HEK293 (cell line): ENCODE data around the gene RGS12.

ENCODE experiments used
- CTCF ChIA-PET: fragments of 350-600 bp; formaldehyde crosslinking; extraction: SDS; loops from one replicate; lab custom pipeline; 2021; ENCODE audit warnings: antibody characterized with exemption; lab: Yijun Ruan, JAX
- POLR2A ChIA-PET: fragments of 300-600 bp; formaldehyde crosslinking; extraction: SDS; loops from one replicate; lab custom pipeline; 2020; ENCODE audit warnings: antibody characterized with exemption, inconsistent platforms; lab: Yijun Ruan, JAX
- H3K27ac ChIP-seq: fragments of 200-500 bp; sonication (Bioruptor generic); 2 replicates; pipeline ENCODE4 v1.5.1; 2014; ENCODE audit warnings: low read depth, low read length, control low read depth, inconsistent platforms; ENCODE audit errors: extremely low read depth
- H3K36me3 ChIP-seq, 2 experiments: fragments of 200-500 bp in 1 of 2; sonication (Bioruptor generic) in 1 of 2; 1 replicate in 1 of 2; 2 replicates in 1 of 2; pipeline ENCODE4 v1.5.1; 2014 to 2017; ENCODE audit warnings: inconsistent platforms in 2 of 2, low read length in 2 of 2; ENCODE audit not compliant: control insufficient read depth in 2 of 2, insufficient read depth in 1 of 2
- H3K4me1 ChIP-seq: fragments of 200-500 bp; sonication (Bioruptor generic); 2 replicates; pipeline ENCODE4 v1.5.1; 2014; ENCODE audit warnings: mild to moderate bottlenecking, low read length, inconsistent platforms; ENCODE audit not compliant: control insufficient read depth, insufficient read depth
- H3K4me3 ChIP-seq: 2 replicates; pipeline ENCODE4 v1.5.1; 2011; ENCODE audit warnings: low read depth, mild to moderate bottlenecking, control low read depth, low read length, moderate library complexity
- H3K9me3 ChIP-seq: fragments of 200-500 bp; sonication (Bioruptor generic); 2 replicates; pipeline ENCODE4 v1.5.1; 2014; ENCODE audit warnings: low read depth, low read length, inconsistent platforms; ENCODE audit not compliant: control insufficient read depth, insufficient read depth
- ATF2 ChIP-seq: fragments of 450-650 bp; formaldehyde crosslinking; IDR thresholded peaks from 2 replicates; pipeline ENCODE4 v1.5.1; 2016; ENCODE audit warnings: missing biosample characterization, missing genetic modification characterization, low read depth
- GLI4 ChIP-seq: fragments of 450-650 bp; formaldehyde crosslinking; IDR thresholded peaks from 2 replicates; pipeline ENCODE4 v1.5.1; 2016; ENCODE audit warnings: missing biosample characterization, missing genetic modification characterization
- KLF9 ChIP-seq: fragments of 450-650 bp; formaldehyde crosslinking; IDR thresholded peaks from 2 replicates; pipeline ENCODE4 v1.5.1; 2016; ENCODE audit warnings: missing biosample characterization, missing genetic modification characterization, low read depth
- SP2 ChIP-seq: fragments of 450-650 bp; formaldehyde crosslinking; IDR thresholded peaks from 2 replicates; pipeline ENCODE4 v1.5.1; 2016; ENCODE audit warnings: missing biosample characterization, missing genetic modification characterization
- SP7 ChIP-seq: fragments of 450-650 bp; formaldehyde crosslinking; IDR thresholded peaks from 2 replicates; pipeline ENCODE4 v1.5.1; 2016; ENCODE audit warnings: missing biosample characterization, missing genetic modification characterization
- TCF7L2 ChIP-seq: IDR thresholded peaks from 2 replicates; pipeline ENCODE4 v1.6.1; 2011; ENCODE audit warnings: low read depth, mild to moderate bottlenecking, inconsistent platforms, low read length, moderate library complexity, borderline replicate concordance
- ZBTB1 ChIP-seq: fragments of 450-650 bp; formaldehyde crosslinking; IDR thresholded peaks from 2 replicates; pipeline ENCODE4 v1.5.1; 2016; ENCODE audit warnings: missing biosample characterization, missing genetic modification characterization
- ZFP69B ChIP-seq: fragments of 450-650 bp; formaldehyde crosslinking; IDR thresholded peaks from 2 replicates; pipeline ENCODE4 v1.5.1; 2016; ENCODE audit warnings: missing biosample characterization, missing genetic modification characterization
- ZNF112 ChIP-seq: fragments of 450-650 bp; formaldehyde crosslinking; IDR thresholded peaks from 2 replicates; pipeline ENCODE4 v1.5.0; 2017; ENCODE audit warnings: missing biosample characterization, missing genetic modification characterization
- ZNF23 ChIP-seq: fragments of 450-650 bp; formaldehyde crosslinking; IDR thresholded peaks from 2 replicates; pipeline ENCODE4 v1.5.1; 2016; ENCODE audit warnings: missing biosample characterization, missing genetic modification characterization, borderline replicate concordance
- ZNF292 ChIP-seq: fragments of 450-650 bp; formaldehyde crosslinking; IDR thresholded peaks from 2 replicates; pipeline ENCODE4 v1.5.1; 2016; ENCODE audit warnings: low read depth, missing biosample characterization, missing genetic modification characterization, borderline replicate concordance
- ZNF416 ChIP-seq: fragments of 450-650 bp; formaldehyde crosslinking; IDR thresholded peaks from 2 replicates; pipeline ENCODE4 v1.5.1; 2016; ENCODE audit warnings: missing biosample characterization, missing genetic modification characterization
- ZNF449 ChIP-seq: fragments of 450-650 bp; formaldehyde crosslinking; IDR thresholded peaks from 2 replicates; pipeline ENCODE4 v1.5.1; 2017; ENCODE audit warnings: missing biosample characterization, mild to moderate bottlenecking, missing genetic modification characterization, moderate library complexity
- ZNF558 ChIP-seq: fragments of 450-650 bp; formaldehyde crosslinking; IDR thresholded peaks from 2 replicates; pipeline ENCODE4 v1.5.1; 2016; ENCODE audit warnings: missing biosample characterization, missing genetic modification characterization
- ZNF639 ChIP-seq: fragments of 450-650 bp; formaldehyde crosslinking; IDR thresholded peaks from 2 replicates; pipeline ENCODE4 v1.5.1; 2016; ENCODE audit warnings: missing biosample characterization, missing genetic modification characterization
- ZNF658 ChIP-seq: fragments of 450-650 bp; formaldehyde crosslinking; IDR thresholded peaks from 2 replicates; pipeline ENCODE4; 2016; ENCODE audit warnings: missing biosample characterization, missing genetic modification characterization
- ZNF677 ChIP-seq: fragments of 450-650 bp; IDR thresholded peaks from 2 replicates; pipeline ENCODE4 v1.5.0; 2018; ENCODE audit warnings: missing biosample characterization, mild to moderate bottlenecking, missing genetic modification characterization, moderate library complexity
- ZSCAN16 ChIP-seq: fragments of 450-650 bp; formaldehyde crosslinking; IDR thresholded peaks from 2 replicates; pipeline ENCODE4 v1.5.1; 2016; ENCODE audit warnings: missing biosample characterization, missing genetic modification characterization
- ZSCAN5A ChIP-seq: fragments of 450-650 bp; formaldehyde crosslinking; IDR thresholded peaks from 2 replicates; pipeline ENCODE4 v1.5.1; 2016; ENCODE audit warnings: missing biosample characterization, missing genetic modification characterization

RGS12 gene

GRCh38 chr4:3305610-3306371 is 13.0 kb downstream of the RGS12 start:
- ChIA-PET CTCF (no interaction called here), POLR2A (no interaction called here)
- Histone ChIP-seq H3K9me3 (no peaks in the 10 kb centered on the region), H3K36me3 (no peaks in the 10 kb centered on the region), H3K4me3 (no peak overlapping the region), H3K4me1 (no peaks in the 10 kb centered on the region), H3K27ac (no peak overlapping the region)
- no peak for TF ChIP-seq ZFP69B (tag by site-specific recombination)
- TF ChIP-seq ZSCAN5A: no peak
- no peak for TF ChIP-seq SP2 (tag by site-specific recombination)
- TF ChIP-seq ZNF112: no peak
- no peak for TF ChIP-seq ZSCAN16 (tag by site-specific recombination)

GRCh38 chr4:3306450-3306849 is 13.6 kb downstream of the RGS12 start:
- H3K27ac ChIP-seq: no peak overlapping the region
- no peak overlapping the region for H3K4me3 ChIP-seq
- H3K9me3 ChIP-seq: no peaks in the 10 kb centered on the region
- TF ChIP-seq ZNF449 (tag by site-specific recombination) (no peak), ZNF677 (no peak), ZNF23 (tag by site-specific recombination) (no peak), KLF9 (no peak), ZNF558 (no peak), ZBTB1 (tag by site-specific recombination) (no peak), ZNF416 (tag by site-specific recombination) (no peak), ZNF639 (tag by site-specific recombination) (no peak), ATF2 (tag by site-specific recombination) (no peak), ZNF292 (no peak), TCF7L2 (no peak), SP7 (no peak), ZNF658 (tag by site-specific recombination) (no peak), GLI4 (no peak)
- POLR2A ChIA-PET: no interaction called here
- no peaks in the 10 kb centered on the region for H3K36me3 ChIP-seq
- no peaks in the 10 kb centered on the region for H3K4me1 ChIP-seq
- CTCF ChIA-PET: interaction anchor here (0.7 kb wide), 1 partner anchor 616 kb away, joined by 3 read pairs; no protein-coding TSS in a partner anchor
